Stomach (tissue), 9 donors: ENCODE measurements around the gene TMEM217. TPM values are rescaled to one million over a fixed set of nuclear protein-coding genes. Genes with fewer than 3 reads are reported as not detected.

Experiments used
- DNase-seq, 2 donors: peaks; one replicate each; pipeline versions ENCODE4 v3.0.0 to v3.0.0-alpha.2; 2013 to 2019
- H3K27ac ChIP-seq, 5 donors: fragments of 200-600 bp in 4 of 5; sonication (generic) in 4 of 5; one replicate each; pipeline ENCODE4 v1.5.1; 2013 to 2019; ENCODE audit warnings: mild to moderate bottlenecking in 1 of 5, moderate library complexity in 1 of 5
- H3K27me3 ChIP-seq, 3 donors: fragments of 200-600 bp; sonication (generic); one replicate each; pipeline ENCODE4 v1.5.1; 2017 to 2019; ENCODE audit warnings: mixed run types in 1 of 3
- H3K36me3 ChIP-seq, 4 donors: fragments of 200-600 bp; sonication (generic); 1 replicate in 3 of 4; 2 replicates in 1 of 4; pipeline ENCODE4 v1.5.1; 2016 to 2019
- H3K4me1 ChIP-seq, 4 donors: fragments of 200-600 bp; sonication (generic); one replicate each; pipeline ENCODE4 v1.5.1; 2016 to 2019
- H3K4me3 ChIP-seq, 4 donors: fragments of 200-600 bp; sonication (generic) in 3 of 4; one replicate each; pipeline ENCODE4 v1.5.1; 2016 to 2019; ENCODE audit warnings: mild to moderate bottlenecking in 1 of 4
- H3K9me3 ChIP-seq, 4 donors: fragments of 200-600 bp; sonication (generic); one replicate each; pipeline ENCODE4 v1.5.1; 2016 to 2019
- EP300 ChIP-seq: sonication (generic); formaldehyde crosslinking; IDR thresholded peaks from one replicate; pipeline ENCODE4 v1.6.1; 2017; ENCODE audit warnings: antibody characterized with exemption
- POLR2A ChIP-seq, 4 donors: fragments of 450-650 bp; IDR thresholded peaks; one replicate each; pipeline ENCODE4 v1.6.1; 2016; ENCODE audit warnings: antibody characterized with exemption in 4 of 4, control low read depth in 2 of 4, mild to moderate bottlenecking in 1 of 4, moderate library complexity in 1 of 4
- POLR2AphosphoS5 ChIP-seq, 3 donors: sonication (generic); formaldehyde crosslinking; IDR thresholded peaks; one replicate each; pipeline ENCODE4 v1.6.1; 2016; ENCODE audit warnings: antibody characterized with exemption in 3 of 3
- WGBS, 5 donors: extraction: QIAGEN DNeasy Blood & Tissue Kit in 3 of 5; methylation state at CpG; one replicate each; pipeline versions ENCODE4 v1.1.5 to v1.1.7; 2013 to 2018; 5-methylcytosine and 5-hydroxymethylcytosine counted together
- intact Hi-C: fragments of 100-400 bp; cut with DNase I; formaldehyde crosslinking; loops from one replicate; pipeline ENCODE4 v1.15.1; 2023; ENCODE audit warnings: low total_unique reads
- polyA plus RNA-seq, 3 donors: library from polyadenylated mRNA; stranded (reverse); fragments of 200-250 nt; gene quantifications; one replicate each; pipeline ENCODE4 v1.2.3, GENCODE V29; 2013
- total RNA-seq, 5 donors: library from RNA; depleted of rRNA; stranded (reverse); fragments of >200 nt; gene quantifications; one replicate each; pipeline versions ENCODE4 v1.1.0 to v1.2.3, GENCODE V29; 2014 to 2016
- TF ChIP-seq, protein P1 (sequence below), 7 experiments: fragments of 450-650 bp in 4 of 7; fragments of 200-600 bp in 3 of 7; sonication (generic) in 3 of 7; IDR thresholded peaks; one replicate each; pipeline ENCODE4 v1.5.1; 2016 to 2019; ENCODE audit warnings: antibody characterized with exemption in 7 of 7, control low read depth in 2 of 7, mild to moderate bottlenecking in 1 of 7
- donor health status: healthy with polysubstance abuse.
- donor health status: Bipolar disorder and iron deficiency.
- donor health status: healthy.

TMEM217 gene
- total and polyA plus RNA-seq, 8 donors: 0.60 to 1.2 (median 0.87) TPM; not detected in 5

- intact Hi-C loops: no loop called here
- Histone ChIP-seq H3K4me3 (no peak overlapping the region), H3K27ac (peak overlapping the region in 4 of 5 donors; percentile 74 to 85 (median 78)), H3K4me1 (peaks cover 25 to 48% (median 35%) of the 10 kb centered on the region in 4 donors), H3K27me3 (no peaks in the 10 kb centered on the region), H3K36me3 (no peaks in the 10 kb centered on the region), H3K9me3 (no peaks in the 10 kb centered on the region)
- TF ChIP-seq POLR2A (IDR thresholded peaks at IDR 0.05) (no peak), EP300 (no peak), POLR2AphosphoS5 (IDR thresholded peaks at IDR 0.05) (no peak)
- TF ChIP-seq, protein P1, sequence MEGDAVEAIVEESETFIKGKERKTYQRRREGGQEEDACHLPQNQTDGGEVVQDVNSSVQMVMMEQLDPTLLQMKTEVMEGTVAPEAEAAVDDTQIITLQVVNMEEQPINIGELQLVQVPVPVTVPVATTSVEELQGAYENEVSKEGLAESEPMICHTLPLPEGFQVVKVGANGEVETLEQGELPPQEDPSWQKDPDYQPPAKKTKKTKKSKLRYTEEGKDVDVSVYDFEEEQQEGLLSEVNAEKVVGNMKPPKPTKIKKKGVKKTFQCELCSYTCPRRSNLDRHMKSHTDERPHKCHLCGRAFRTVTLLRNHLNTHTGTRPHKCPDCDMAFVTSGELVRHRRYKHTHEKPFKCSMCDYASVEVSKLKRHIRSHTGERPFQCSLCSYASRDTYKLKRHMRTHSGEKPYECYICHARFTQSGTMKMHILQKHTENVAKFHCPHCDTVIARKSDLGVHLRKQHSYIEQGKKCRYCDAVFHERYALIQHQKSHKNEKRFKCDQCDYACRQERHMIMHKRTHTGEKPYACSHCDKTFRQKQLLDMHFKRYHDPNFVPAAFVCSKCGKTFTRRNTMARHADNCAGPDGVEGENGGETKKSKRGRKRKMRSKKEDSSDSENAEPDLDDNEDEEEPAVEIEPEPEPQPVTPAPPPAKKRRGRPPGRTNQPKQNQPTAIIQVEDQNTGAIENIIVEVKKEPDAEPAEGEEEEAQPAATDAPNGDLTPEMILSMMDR (IDR thresholded peaks at IDR 0.05): no peak
- WGBS, 5 donors: 78 to 84% (median 80%) methylated on average over 5 of the region's 5 CpGs
- DNase-seq: no peak
Observed at GRCh38 chr6:37241775-37242428, 16.0 kb downstream of the TMEM217 start.

GRCh38 chr6:37241131-37241530, 16.8 kb downstream of the TMEM217 start:
- Histone ChIP-seq H3K36me3 (no peaks in the 10 kb centered on the region), H3K27me3 (no peaks in the 10 kb centered on the region), H3K4me1 (peaks cover 25 to 48% (median 35%) of the 10 kb centered on the region in 4 donors), H3K27ac (peak overlapping the region in 4 of 5 donors; percentile 61 to 85 (median 78)), H3K4me3 (no peak overlapping the region), H3K9me3 (no peaks in the 10 kb centered on the region)
- no peak for DNase-seq
- WGBS, 5 donors: 93 to 99% (median 97%) methylated on average over 6 of the region's 6 CpGs
- TF ChIP-seq POLR2AphosphoS5 (IDR thresholded peaks at IDR 0.05) (no peak), EP300 (no peak), POLR2A (IDR thresholded peaks at IDR 0.05) (no peak)
- TF ChIP-seq, protein P1 (IDR thresholded peaks at IDR 0.05): no peak
- intact Hi-C loops: no loop called here

- peaks cover 20 to 43% (median 28%) of the 10 kb centered on the region in 4 donors for H3K4me1 ChIP-seq
- no peak overlapping the region for H3K4me3 ChIP-seq
- no peaks in the 10 kb centered on the region for H3K27me3 ChIP-seq
- intact Hi-C loops: no loop called here
- no peaks in the 10 kb centered on the region for H3K36me3 ChIP-seq
- DNase-seq: peak; percentile 87 to 94
- H3K9me3 ChIP-seq: no peaks in the 10 kb centered on the region
- peak in 2 of 3 donors; percentile 32 to 63 for TF ChIP-seq POLR2AphosphoS5 (IDR thresholded peaks at IDR 0.05)
- peak; percentile 4 for TF ChIP-seq EP300
- TF ChIP-seq, protein P1 (IDR thresholded peaks at IDR 0.05): no peak
- WGBS, 5 donors: 31 to 46% (median 38%) methylated on average over 4 of the region's 4 CpGs
- H3K27ac ChIP-seq: peak overlapping the region; percentile 24 to 77 (median 71)
Observed at GRCh38 chr6:37239950-37240713, 17.8 kb downstream of the TMEM217 start.

GRCh38 chr6:37239526-37239925, 18.4 kb downstream of the TMEM217 start:
- TF ChIP-seq, protein P1 (IDR thresholded peaks at IDR 0.05): no peak
- TF ChIP-seq EP300 (no peak), POLR2AphosphoS5 (IDR thresholded peaks at IDR 0.05) (no peak), POLR2A (IDR thresholded peaks at IDR 0.05) (no peak)
- Histone ChIP-seq H3K36me3 (no peaks in the 10 kb centered on the region), H3K9me3 (no peaks in the 10 kb centered on the region), H3K27me3 (no peaks in the 10 kb centered on the region), H3K4me3 (no peak overlapping the region), H3K27ac (peak overlapping the region in 4 of 5 donors; percentile 61 to 77 (median 73)), H3K4me1 (peaks cover 18 to 38% (median 24%) of the 10 kb centered on the region in 4 donors)
- no peak for DNase-seq
- 83 to 91% (median 87%) methylated on average over 3 of the region's 3 CpGs for WGBS, 5 donors
- intact Hi-C loops: no loop called here
